OCI-LY7 (cell line): Measurements from ENCODE around the gene CTDSPL. TPM values are rescaled to one million over a fixed set of nuclear protein-coding genes. Genes with fewer than 3 reads are reported as not detected.

ENCODE experiments used
- BruUV-seq: library from RNA; stranded (reverse); fragments of 400-500 nt; replicated peaks from 2 replicates; lab custom pipeline; 2021; lab: Mats Ljungman, UMichigan
- CTCF ChIA-PET: fragments of 300-600 bp; sonication (Branson Sonifier 250); formaldehyde crosslinking; loops from one replicate; lab custom pipeline; 2022; ENCODE audit warnings: antibody characterized with exemption; ENCODE audit not compliant: unreplicated experiment; lab: Charles Lee
- POLR2A ChIA-PET: fragments of 300-600 bp; sonication (Branson Sonifier 250); formaldehyde crosslinking; loops from one replicate; lab custom pipeline; 2022; ENCODE audit warnings: antibody characterized with exemption; lab: Charles Lee
- DNase-seq: peaks from one replicate; pipeline ENCODE4 v3.0.0-alpha.2; 2015; ENCODE audit warnings: low spot score
- H2AFZ ChIP-seq: fragments of 200-600 bp; sonication (generic), shearing (Covaris generic); 2 replicates; pipeline ENCODE4 v1.6.1; 2014; ENCODE audit warnings: mild to moderate bottlenecking, antibody characterized with exemption, low read length, moderate library complexity
- H3K27ac ChIP-seq: fragments of 200-600 bp; sonication (generic); 2 replicates; pipeline ENCODE4 v1.5.1; 2014; ENCODE audit warnings: mixed run types, low read depth, mild to moderate bottlenecking, moderate library complexity, low read length, inconsistent platforms; ENCODE audit not compliant: poor library complexity, severe bottlenecking
- H3K36me3 ChIP-seq: fragments of 200-600 bp; sonication (generic); 2 replicates; pipeline ENCODE4 v1.6.1; 2014; ENCODE audit warnings: mild to moderate bottlenecking, antibody characterized with exemption, low read length, moderate library complexity, mixed read lengths; ENCODE audit not compliant: insufficient read depth
- H3K4me1 ChIP-seq: fragments of 200-600 bp; sonication (generic); 2 replicates; pipeline ENCODE4 v1.5.1; 2014; ENCODE audit warnings: mild to moderate bottlenecking, low read length; ENCODE audit not compliant: insufficient read depth, poor library complexity, severe bottlenecking
- H3K4me2 ChIP-seq: fragments of 200-600 bp; sonication (generic); 2 replicates; pipeline ENCODE4 v1.6.1; 2014; ENCODE audit warnings: mild to moderate bottlenecking, low read length
- H3K4me3 ChIP-seq: fragments of 200-600 bp; sonication (generic); 2 replicates; pipeline ENCODE4 v1.5.1; 2014; ENCODE audit warnings: mild to moderate bottlenecking, low read depth, low read length; ENCODE audit not compliant: poor library complexity, severe bottlenecking
- H3K79me2 ChIP-seq: fragments of 200-600 bp; sonication (generic); 2 replicates; pipeline ENCODE4 v1.6.1; 2016; ENCODE audit warnings: low read depth, mild to moderate bottlenecking, low read length, moderate library complexity, mixed read lengths; ENCODE audit not compliant: insufficient read depth
- H3K9me2 ChIP-seq: fragments of 200-600 bp; sonication (generic); 2 replicates; pipeline ENCODE4 v1.6.1; 2016; ENCODE audit warnings: mild to moderate bottlenecking, low read length, mixed read lengths; ENCODE audit not compliant: insufficient read depth
- H3K9me3 ChIP-seq: fragments of 200-600 bp; sonication (generic); 2 replicates; pipeline ENCODE4 v1.6.1; 2014; ENCODE audit warnings: mild to moderate bottlenecking, mixed run types, low read length, mixed read lengths
- H4K20me1 ChIP-seq: fragments of 200-600 bp; sonication (generic); 2 replicates; pipeline ENCODE4 v1.6.1; 2014; ENCODE audit warnings: mild to moderate bottlenecking, antibody characterized with exemption, low read length, moderate library complexity, mixed read lengths; ENCODE audit not compliant: insufficient read depth
- CTCF ChIP-seq: fragments of 200-600 bp; sonication (generic); conservative IDR thresholded peaks from 2 replicates; pipeline ENCODE4 v1.5.1; 2014; ENCODE audit warnings: mild to moderate bottlenecking, antibody characterized with exemption, low read length, moderate library complexity, mixed read lengths
- EZH2phosphoT487 ChIP-seq: fragments of 200-600 bp; sonication (generic); IDR thresholded peaks from 2 replicates; pipeline ENCODE4 v1.6.1; 2018; ENCODE audit warnings: low read depth, borderline replicate concordance, mild to moderate bottlenecking, mixed run types, antibody characterized with exemption, low read length, moderate library complexity, mixed read lengths
- intact Hi-C: fragments of 100-400 bp; cut with micrococcal nuclease; formaldehyde crosslinking; loops from one replicate; pipeline ENCODE4 v1.10.0; 2022; ENCODE audit not compliant: unreplicated experiment
- total RNA-seq, 2 experiments: library from RNA; depleted of rRNA in 1 of 2; stranded (reverse); fragments of >200 nt in 1 of 2; shearing (Covaris generic) in 1 of 2; gene quantifications; 2 replicates each; pipeline ENCODE4 v1.2.3, GENCODE V29; 2014 to 2022

CTDSPL gene
- total RNA-seq, 2 experiments from 2014 or later: 0.38 TPM; not detected in 1

DNA sequence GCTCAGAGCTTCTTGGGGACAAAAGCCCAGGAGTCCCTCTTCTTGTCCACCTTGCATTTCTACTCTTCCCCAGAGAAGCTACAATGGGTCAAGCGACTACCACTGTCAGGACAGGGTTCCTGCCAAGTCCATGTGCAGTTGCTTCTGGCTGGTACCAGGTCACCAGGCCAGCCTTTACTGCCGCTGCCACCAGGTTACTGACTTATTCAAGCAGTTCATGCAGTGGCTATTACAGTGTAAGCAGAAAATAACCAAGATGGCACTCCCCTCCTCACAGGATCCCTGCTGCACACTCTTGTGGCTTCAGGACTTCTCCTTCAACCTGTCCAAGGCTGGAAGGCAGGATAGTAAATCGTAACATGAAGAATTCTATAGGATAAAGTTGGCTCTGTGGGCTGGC lies 42.1 kb downstream of the CTDSPL start:
- Histone ChIP-seq H3K36me3 (no peaks in the 10 kb centered on the region), H3K79me2 (no peaks in the 10 kb centered on the region), H3K4me3 (no peak overlapping the region), H3K4me1 (peaks cover 48% of the 10 kb centered on the region), H3K4me2 (no peak overlapping the region), H3K27ac (no peak overlapping the region), H3K9me3 (no peaks in the 10 kb centered on the region), H3K9me2 (no peaks in the 10 kb centered on the region), H2AFZ (no peak overlapping the region; the same call in 1 of the 2 replicates), H4K20me1 (no peaks in the 10 kb centered on the region)
- no peak for TF ChIP-seq CTCF
- no peak for TF ChIP-seq EZH2phosphoT487
- no peak for DNase-seq
- intact Hi-C loops: no loop called here
- CTCF ChIA-PET: no interaction called here
- POLR2A ChIA-PET: no interaction called here
- no TSS peak for BruUV-seq

- Histone ChIP-seq H3K9me2 (no peaks in the 10 kb centered on the region), H3K4me3 (no peak overlapping the region), H3K27ac (no peak overlapping the region), H3K9me3 (no peaks in the 10 kb centered on the region), H4K20me1 (no peaks in the 10 kb centered on the region), H3K36me3 (no peaks in the 10 kb centered on the region), H3K4me1 (peaks cover 56% of the 10 kb centered on the region), H2AFZ (peak overlapping the region; percentile 89; the same call in 1 of the 2 replicates), H3K4me2 (peak overlapping the region; percentile 71; the same call in 1 of the 2 replicates), H3K79me2 (no peaks in the 10 kb centered on the region)
- intact Hi-C loops: no loop called here
- no peak for DNase-seq
- TF ChIP-seq EZH2phosphoT487 (no peak), CTCF (no peak)
- ChIA-PET CTCF (interaction anchor here (0.6 kb wide), 1 partner anchor 95 kb away, joined by 3 read pairs; no protein-coding TSS in a partner anchor), POLR2A (no interaction called here)
- no TSS peak for BruUV-seq
Observed at GRCh38 chr3:37904601-37905000, 42.9 kb downstream of the CTDSPL start.

GRCh38 chr3:37905346-37905745 lies 43.7 kb downstream of the CTDSPL start:
- Histone ChIP-seq H3K4me2 (peak overlapping the region; percentile 71), H3K9me2 (no peaks in the 10 kb centered on the region), H2AFZ (peak overlapping the region; percentile 89; the same call in 1 of the 2 replicates), H4K20me1 (no peaks in the 10 kb centered on the region), H3K36me3 (no peaks in the 10 kb centered on the region), H3K4me3 (no peak overlapping the region), H3K9me3 (no peaks in the 10 kb centered on the region), H3K79me2 (no peaks in the 10 kb centered on the region), H3K4me1 (peaks cover 60% of the 10 kb centered on the region), H3K27ac (peak overlapping the region; percentile 94)
- ChIA-PET POLR2A (interaction anchor here (1.3 to 1.5 kb wide), 2 partner anchors 16 to 51 kb away, joined by 3 to 4 read pairs; no protein-coding TSS in a partner anchor), CTCF (no interaction called here)
- TF ChIP-seq EZH2phosphoT487 (no peak), CTCF (no peak)
- DNase-seq: peak; percentile 53
- intact Hi-C loops: no loop called here
- BruUV-seq: no TSS peak
